NCI-H2081 treated with DMSO at 0.1 percent for 48 hours (cell line): ENCODE measurements around the gene DEFB116.
"Not testable (repeated sequence)": the region's sequence is repeated elsewhere in the genome, so short reads cannot be mapped to it uniquely, and the experiment has no call there.

ENCODE experiments used
- DNase-seq: peaks from one replicate; lab custom pipeline; 2025; lab: John Stamatoyannopoulos, UW

DEFB116 gene

GRCh38 chr20:31308535-31309162 is at the start of gene DEFB116:
DEFB116 (minus strand) TSS chr20:31308585; CDS start chr20:31308585, 0 bp downstream.
- DNase-seq = no peak

GRCh38 chr20:31355981-31356380 is 47.6 kb upstream of the DEFB116 start:
- no peak for DNase-seq

GRCh38 chr20:31341470-31341869 is 33.1 kb upstream of the DEFB116 start:
- DNase-seq = no peak

GRCh38 chr20:31330893-31331292 is 22.5 kb upstream of the DEFB116 start:
- DNase-seq = no peak

- no peak for DNase-seq
These were observed 14.1 kb upstream of the DEFB116 start for GRCh38 chr20:31322504-31322903.

GRCh38 chr20:31284964-31285363 is 23.4 kb downstream of the DEFB116 start:
- DNase-seq = not testable (repeated sequence)

- DNase-seq = no peak
These were observed 30.2 kb downstream of the DEFB116 start for GRCh38 chr20:31278178-31278577.

GRCh38 chr20:31274441-31274840 is 33.9 kb downstream of the DEFB116 start:
- DNase-seq = no peak

- no peak for DNase-seq
These were observed 48.0 kb downstream of the DEFB116 start for GRCh38 chr20:31260326-31260932.

GRCh38 chr20:31257364-31257763 is 51.0 kb downstream of the DEFB116 start, which contains the start of gene DEFB115:
DEFB115 (plus strand) TSS chr20:31257664; CDS start chr20:31257664, 0 bp downstream.
- DNase-seq = no peak

GRCh38 chr20:31256959-31257358 is 51.4 kb downstream of the DEFB116 start:
- DNase-seq = no peak
